ENCODE results near the gene ABCG2.
"Not testable (repeated sequence)": the region's sequence is repeated elsewhere in the genome, so short reads cannot be mapped to it uniquely, and the experiment has no call there.

The ABCG2 gene

GRCh38 chr4:88138561-88138960 lies 19.9 kb downstream of the ABCG2 start:
- H3K9ac ChIP-seq (ENCODE audit: low read depth, low read length): no peak overlapping the region
- H3K4me1 ChIP-seq (ENCODE audit: control insufficient read depth, insufficient read depth, low read length): peaks cover 15% of the 10 kb centered on the region
- H3K36me3 ChIP-seq (ENCODE audit: control insufficient read depth, insufficient read depth, low read length): no peaks in the 10 kb centered on the region
- H3K4me3 ChIP-seq (ENCODE audit: low read depth, low read length): no peak overlapping the region
- no peaks in the 10 kb centered on the region for H3K27me3 ChIP-seq (ENCODE audit: control insufficient read depth, insufficient read depth, low read length)
- no peaks in the 10 kb centered on the region for H3K9me3 ChIP-seq (ENCODE audit: control insufficient read depth, insufficient read depth, low read length)
- no peak overlapping the region for H3K27ac ChIP-seq (ENCODE audit: low read depth, low read length)

- Histone ChIP-seq H3K27me3 (ENCODE audit: control insufficient read depth, insufficient read depth, low read length) (no peaks in the 10 kb centered on the region), H3K27ac (ENCODE audit: low read depth, low read length) (no peak overlapping the region), H3K4me1 (ENCODE audit: control insufficient read depth, insufficient read depth, low read length) (peaks cover 13% of the 10 kb centered on the region)
These were observed 21.3 kb downstream of the ABCG2 start for GRCh38 chr4:88137112-88137511.

GRCh38 chr4:88136249-88136648 lies 22.2 kb downstream of the ABCG2 start:
- no peaks in the 10 kb centered on the region for H3K9me3 ChIP-seq (ENCODE audit: control insufficient read depth, insufficient read depth, low read length)
- no peak overlapping the region for H3K9ac ChIP-seq (ENCODE audit: low read depth, low read length)
- no peaks in the 10 kb centered on the region for H3K27me3 ChIP-seq (ENCODE audit: control insufficient read depth, insufficient read depth, low read length)
- H3K4me1 ChIP-seq (ENCODE audit: control insufficient read depth, insufficient read depth, low read length): peaks cover 5% of the 10 kb centered on the region
- no peak overlapping the region for H3K4me3 ChIP-seq (ENCODE audit: low read depth, low read length)
- H3K27ac ChIP-seq (ENCODE audit: low read depth, low read length): no peak overlapping the region
- no peaks in the 10 kb centered on the region for H3K36me3 ChIP-seq (ENCODE audit: control insufficient read depth, insufficient read depth, low read length)

More at GRCh38 chr4:88137112-88137511, 21.3 kb downstream of the ABCG2 start:
- H3K36me3 ChIP-seq (ENCODE audit: control insufficient read depth, insufficient read depth, low read length): no peaks in the 10 kb centered on the region
- no peak overlapping the region for H3K9ac ChIP-seq (ENCODE audit: low read depth, low read length)
- no peaks in the 10 kb centered on the region for H3K9me3 ChIP-seq (ENCODE audit: control insufficient read depth, insufficient read depth, low read length)
- no peak overlapping the region for H3K4me3 ChIP-seq (ENCODE audit: low read depth, low read length)

GRCh38 chr4:88135356-88135663 lies 23.1 kb downstream of the ABCG2 start:
- H3K9me3 ChIP-seq (ENCODE audit: control insufficient read depth, insufficient read depth, low read length): no peaks in the 10 kb centered on the region
- H3K9ac ChIP-seq (ENCODE audit: low read depth, low read length): no peak overlapping the region

GRCh38 chr4:88134536-88135355 lies 23.7 kb downstream of the ABCG2 start:
- Histone ChIP-seq H3K36me3 (ENCODE audit: control insufficient read depth, insufficient read depth, low read length) (no peaks in the 10 kb centered on the region), H3K27ac (ENCODE audit: low read depth, low read length) (no peak overlapping the region), H3K9me3 (ENCODE audit: control insufficient read depth, insufficient read depth, low read length) (no peaks in the 10 kb centered on the region), H3K27me3 (ENCODE audit: control insufficient read depth, insufficient read depth, low read length) (no peaks in the 10 kb centered on the region), H3K9ac (ENCODE audit: low read depth, low read length) (no peak overlapping the region), H3K4me1 (ENCODE audit: control insufficient read depth, insufficient read depth, low read length) (no peaks in the 10 kb centered on the region), H3K4me3 (ENCODE audit: low read depth, low read length) (no peak overlapping the region)

More at GRCh38 chr4:88135356-88135663, 23.1 kb downstream of the ABCG2 start:
- Histone ChIP-seq H3K27me3 (ENCODE audit: control insufficient read depth, insufficient read depth, low read length) (no peaks in the 10 kb centered on the region), H3K36me3 (ENCODE audit: control insufficient read depth, insufficient read depth, low read length) (no peaks in the 10 kb centered on the region), H3K4me3 (ENCODE audit: low read depth, low read length) (no peak overlapping the region), H3K27ac (ENCODE audit: low read depth, low read length) (no peak overlapping the region), H3K4me1 (ENCODE audit: control insufficient read depth, insufficient read depth, low read length) (no peaks in the 10 kb centered on the region)

- Histone ChIP-seq H3K4me1 (ENCODE audit: control insufficient read depth, insufficient read depth, low read length) (no peaks in the 10 kb centered on the region), H3K9me3 (ENCODE audit: control insufficient read depth, insufficient read depth, low read length) (no peaks in the 10 kb centered on the region), H3K4me3 (ENCODE audit: low read depth, low read length) (no peak overlapping the region), H3K9ac (ENCODE audit: low read depth, low read length) (no peak overlapping the region), H3K27ac (ENCODE audit: low read depth, low read length) (no peak overlapping the region), H3K36me3 (ENCODE audit: control insufficient read depth, insufficient read depth, low read length) (no peaks in the 10 kb centered on the region), H3K27me3 (ENCODE audit: control insufficient read depth, insufficient read depth, low read length) (no peaks in the 10 kb centered on the region)
These were observed 24.3 kb downstream of the ABCG2 start for GRCh38 chr4:88134111-88134510.

GRCh38 chr4:88130544-88131305 lies 27.7 kb downstream of the ABCG2 start:
- Histone ChIP-seq H3K27ac (ENCODE audit: low read depth, low read length) (no peak overlapping the region), H3K4me3 (ENCODE audit: low read depth, low read length) (no peak overlapping the region)

GRCh38 chr4:88130003-88130402 lies 28.4 kb downstream of the ABCG2 start:
- H3K4me3 ChIP-seq (ENCODE audit: low read depth, low read length): no peak overlapping the region
- no peak overlapping the region for H3K9ac ChIP-seq (ENCODE audit: low read depth, low read length)
- H3K4me1 ChIP-seq (ENCODE audit: control insufficient read depth, insufficient read depth, low read length): no peaks in the 10 kb centered on the region
- no peaks in the 10 kb centered on the region for H3K36me3 ChIP-seq (ENCODE audit: control insufficient read depth, insufficient read depth, low read length)
- H3K27ac ChIP-seq (ENCODE audit: low read depth, low read length): no peak overlapping the region
- no peaks in the 10 kb centered on the region for H3K9me3 ChIP-seq (ENCODE audit: control insufficient read depth, insufficient read depth, low read length)
- no peaks in the 10 kb centered on the region for H3K27me3 ChIP-seq (ENCODE audit: control insufficient read depth, insufficient read depth, low read length)

More at GRCh38 chr4:88130544-88131305, 27.7 kb downstream of the ABCG2 start:
- Histone ChIP-seq H3K27me3 (ENCODE audit: control insufficient read depth, insufficient read depth, low read length) (no peaks in the 10 kb centered on the region), H3K4me1 (ENCODE audit: control insufficient read depth, insufficient read depth, low read length) (no peaks in the 10 kb centered on the region), H3K9ac (ENCODE audit: low read depth, low read length) (no peak overlapping the region), H3K36me3 (ENCODE audit: control insufficient read depth, insufficient read depth, low read length) (no peaks in the 10 kb centered on the region), H3K9me3 (ENCODE audit: control insufficient read depth, insufficient read depth, low read length) (no peaks in the 10 kb centered on the region)

GRCh38 chr4:88122260-88122659 lies 36.2 kb downstream of the ABCG2 start:
- not testable (repeated sequence) for H3K9ac ChIP-seq (ENCODE audit: low read depth, low read length); H3K36me3 ChIP-seq (ENCODE audit: control insufficient read depth, insufficient read depth, low read length); H3K27me3 ChIP-seq (ENCODE audit: control insufficient read depth, insufficient read depth, low read length); H3K4me1 ChIP-seq (ENCODE audit: control insufficient read depth, insufficient read depth, low read length); H3K27ac ChIP-seq (ENCODE audit: low read depth, low read length); H3K4me3 ChIP-seq (ENCODE audit: low read depth, low read length)
- H3K9me3 ChIP-seq (ENCODE audit: control insufficient read depth, insufficient read depth, low read length): peaks cover 29% of the 10 kb centered on the region

- H3K36me3 ChIP-seq (ENCODE audit: control insufficient read depth, insufficient read depth, low read length): 0 out of 2 replicates have a peak, but pooled peaks cover 6% of the 10 kb centered on the region
- peaks cover 7% of the 10 kb centered on the region for H3K4me1 ChIP-seq (ENCODE audit: control insufficient read depth, insufficient read depth, low read length)
- H3K27ac ChIP-seq (ENCODE audit: low read depth, low read length): no peak overlapping the region
- H3K9me3 ChIP-seq (ENCODE audit: control insufficient read depth, insufficient read depth, low read length): peaks cover 29% of the 10 kb centered on the region
- H3K4me3 ChIP-seq (ENCODE audit: low read depth, low read length): no peak overlapping the region
- no peak overlapping the region for H3K9ac ChIP-seq (ENCODE audit: low read depth, low read length)
- no peaks in the 10 kb centered on the region for H3K27me3 ChIP-seq (ENCODE audit: control insufficient read depth, insufficient read depth, low read length)
These were observed 38.5 kb downstream of the ABCG2 start for GRCh38 chr4:88119943-88120342.

GRCh38 chr4:88115587-88115986 lies 42.9 kb downstream of the ABCG2 start:
- H3K4me1 ChIP-seq (ENCODE audit: control insufficient read depth, insufficient read depth, low read length): no peaks in the 10 kb centered on the region
- no peak overlapping the region for H3K4me3 ChIP-seq (ENCODE audit: low read depth, low read length)
- no peak overlapping the region for H3K9ac ChIP-seq (ENCODE audit: low read depth, low read length)
- no peaks in the 10 kb centered on the region for H3K36me3 ChIP-seq (ENCODE audit: control insufficient read depth, insufficient read depth, low read length)
- no peaks in the 10 kb centered on the region for H3K27me3 ChIP-seq (ENCODE audit: control insufficient read depth, insufficient read depth, low read length)
- H3K27ac ChIP-seq (ENCODE audit: low read depth, low read length): no peak overlapping the region
- H3K9me3 ChIP-seq (ENCODE audit: control insufficient read depth, insufficient read depth, low read length): peaks cover 18% of the 10 kb centered on the region
